HepG2 (cell line): ENCODE data around the gene ABCA13. TPM values are rescaled to one million over a fixed set of nuclear protein-coding genes. Genes with fewer than 3 reads are reported as not detected.

Experiments used
- ATAC-seq: fragments of 200-7000 bp; cut with Tn5 transposase; 3 replicates; pipeline ENCODE4 v1.9.1; 2020; ENCODE audit warnings: mild to moderate bottlenecking, moderate library complexity
- BruUV-seq: library from RNA; stranded (reverse); fragments of 400-500 nt; replicated peaks from 2 replicates; lab custom pipeline; 2021; lab: Mats Ljungman, UMichigan
- CTCF ChIA-PET: fragments of 300-600 bp; formaldehyde crosslinking; extraction: SDS; loops from one replicate; lab custom pipeline; 2021; ENCODE audit warnings: low total read pairs, inconsistent platforms, low intra/inter-chr PET ratio; lab: Yijun Ruan, JAX
- POLR2A ChIA-PET: fragments of 350-600 bp; sonication (Branson Sonifier 250); formaldehyde crosslinking; loops from one replicate; lab custom pipeline; 2020; ENCODE audit warnings: antibody characterized with exemption, inconsistent platforms; lab: Yijun Ruan, JAX
- DNase-seq: peaks from one replicate; pipeline ENCODE4 v3.0.0-alpha.2; 2015; ENCODE audit warnings: low spot score
- FAIRE-seq: peaks from 3 replicates; lab custom pipeline; 2011; peaks lifted over from hg19 to GRCh38; lab: Jason Lieb, UNC
- H2AFZ ChIP-seq: one replicate; pipeline ENCODE4 v1.6.1; 2011; ENCODE audit warnings: low read length, inconsistent platforms
- H3K27ac ChIP-seq: fragments of 300-600 bp; 3 replicates; pipeline ENCODE4 v1.8.0; 2011; ENCODE audit warnings: mixed run types, mild to moderate bottlenecking, mixed read lengths, low read length, inconsistent platforms; ENCODE audit not compliant: insufficient read depth; ENCODE audit errors: extremely low read length
- H3K27me3 ChIP-seq, 2 experiments: fragments of 200-600 bp in 1 of 2; 2 replicates in 1 of 2; 3 replicates in 1 of 2; pipeline versions ENCODE4 v1.6.0 to v1.8.0; 2011; ENCODE audit warnings: low read length in 2 of 2, mild to moderate bottlenecking in 2 of 2, moderate library complexity in 2 of 2, inconsistent platforms in 1 of 2; ENCODE audit not compliant: insufficient read depth in 2 of 2, control insufficient read depth in 1 of 2
- H3K36me3 ChIP-seq, 2 experiments: fragments of 200-600 bp in 1 of 2; replicated peaks in 1 of 2; 2 replicates in 1 of 2; 3 replicates in 1 of 2; pipeline versions ENCODE4 v1.5.1 to v1.8.0; 2011; ENCODE audit warnings: low read length in 2 of 2, inconsistent platforms in 1 of 2; ENCODE audit not compliant: insufficient read depth in 2 of 2, control insufficient read depth in 1 of 2
- H3K4me1 ChIP-seq: 2 replicates; pipeline ENCODE4 v1.5.1; 2012; ENCODE audit warnings: low read length, inconsistent platforms; ENCODE audit not compliant: insufficient read depth
- H3K4me2 ChIP-seq: 2 replicates; pipeline ENCODE4 v1.6.0; 2011; ENCODE audit warnings: low read depth, low read length, inconsistent platforms
- H3K4me3 ChIP-seq, 3 experiments: fragments of 200-600 bp in 1 of 3; sonication (generic), shearing (Covaris generic) in 1 of 3; replicated peaks in 1 of 3; 2 replicates each; pipeline ENCODE4 v1.5.1; 2011 to 2016; ENCODE audit warnings: low read length in 3 of 3, inconsistent platforms in 2 of 3, low read depth in 2 of 3, mild to moderate bottlenecking in 2 of 3, control low read depth in 1 of 3, mixed read lengths in 1 of 3; ENCODE audit not compliant: insufficient read depth in 1 of 3
- H3K79me2 ChIP-seq: one replicate; pipeline ENCODE4 v1.6.1; 2011; ENCODE audit warnings: low read length, inconsistent platforms; ENCODE audit not compliant: insufficient read depth
- H3K9ac ChIP-seq: 2 replicates; pipeline ENCODE4 v1.6.0; 2011; ENCODE audit warnings: mild to moderate bottlenecking, low read depth, low read length, inconsistent platforms; ENCODE audit not compliant: insufficient read depth
- H3K9me3 ChIP-seq: 2 replicates; pipeline ENCODE4 v1.5.1; 2012; ENCODE audit warnings: mild to moderate bottlenecking, low read length
- H4K20me1 ChIP-seq: 2 replicates; pipeline ENCODE4 v1.6.0; 2011; ENCODE audit warnings: inconsistent platforms, mild to moderate bottlenecking, low read length, moderate library complexity; ENCODE audit not compliant: insufficient read depth
- ARNT ChIP-seq: fragments of 450-650 bp; IDR thresholded peaks from 2 replicates; pipeline ENCODE4 v1.6.1; 2017
- ATF7 ChIP-seq, 2 experiments: fragments of 450-650 bp in 1 of 2; sonication (generic) in 1 of 2; formaldehyde crosslinking in 1 of 2; IDR thresholded peaks; 2 replicates each; pipeline versions ENCODE4 v1.4.0 to v1.6.1; 2016 to 2020; ENCODE audit warnings: antibody characterized with exemption in 1 of 2, mild to moderate bottlenecking in 1 of 2, missing genetic modification reagents in 1 of 2
- CC2D1A ChIP-seq: sonication (generic); formaldehyde crosslinking; IDR thresholded peaks from 2 replicates; pipeline ENCODE4 v1.8.1; 2023; ENCODE audit warnings: mild to moderate bottlenecking, missing genetic modification reagents
- CENPBD1 ChIP-seq: sonication (generic); formaldehyde crosslinking; IDR thresholded peaks from 2 replicates; pipeline ENCODE4 v1.8.0; 2022; ENCODE audit warnings: missing genetic modification reagents, low read depth, mild to moderate bottlenecking, borderline replicate concordance
- FOXA1 ChIP-seq, 2 experiments: fragments of 450-650 bp in 1 of 2; sonication (generic) in 1 of 2; formaldehyde crosslinking in 1 of 2; IDR thresholded peaks; 2 replicates each; pipeline versions ENCODE4 v1.4.0 to v1.6.1; 2016 to 2020; ENCODE audit warnings: missing genetic modification reagents in 1 of 2
- GPN1 ChIP-seq: sonication (generic); formaldehyde crosslinking; IDR thresholded peaks from 2 replicates; pipeline ENCODE4 v1.5.1; 2020; ENCODE audit warnings: missing genetic modification reagents, borderline replicate concordance
- GTF3A ChIP-seq: sonication (generic); formaldehyde crosslinking; conservative IDR thresholded peaks from 2 replicates; pipeline ENCODE4 v1.4.0; 2020; ENCODE audit warnings: mild to moderate bottlenecking, missing genetic modification reagents
- HNRNPUL1 ChIP-seq: fragments of 200-400 bp; formaldehyde crosslinking; IDR thresholded peaks from 2 replicates; pipeline ENCODE4 v1.6.1; 2017; ENCODE audit warnings: low read depth, mild to moderate bottlenecking, low read length, moderate library complexity
- JDP2 ChIP-seq: sonication (generic); formaldehyde crosslinking; IDR thresholded peaks from 2 replicates; pipeline ENCODE4 v1.8.1; 2022; ENCODE audit warnings: missing genetic modification reagents, borderline replicate concordance
- MTA3 ChIP-seq: sonication (generic); formaldehyde crosslinking; IDR thresholded peaks from 2 replicates; pipeline ENCODE4 v1.4.0; 2020; ENCODE audit warnings: missing genetic modification reagents
- MTF1 ChIP-seq: sonication (generic); formaldehyde crosslinking; IDR thresholded peaks from 2 replicates; pipeline ENCODE4 v1.5.0; 2020; ENCODE audit warnings: missing genetic modification reagents
- MTF2 ChIP-seq: sonication (generic); formaldehyde crosslinking; IDR thresholded peaks from 2 replicates; pipeline ENCODE4 v1.5.0; 2020; ENCODE audit warnings: missing genetic modification reagents, borderline replicate concordance
- MYNN ChIP-seq: sonication (generic); formaldehyde crosslinking; IDR thresholded peaks from 2 replicates; pipeline ENCODE4 v1.4.0; 2020; ENCODE audit warnings: mild to moderate bottlenecking, low read depth, missing genetic modification reagents
- NR2F6 ChIP-seq, 2 experiments: IDR thresholded peaks; 2 replicates each; pipeline ENCODE4 v1.6.1; 2016; ENCODE audit warnings: antibody characterized with exemption in 1 of 2, mild to moderate bottlenecking in 1 of 2
- PHB2 ChIP-seq: fragments of 450-650 bp; IDR thresholded peaks from 2 replicates; pipeline ENCODE4 v1.6.1; 2018; ENCODE audit not compliant: partially characterized antibody
- PRPF4 ChIP-seq: fragments of 200-400 bp; formaldehyde crosslinking; IDR thresholded peaks from 2 replicates; pipeline ENCODE4 v1.6.1; 2016; ENCODE audit warnings: low read length, low read depth; ENCODE audit not compliant: poor library complexity, severe bottlenecking
- RFXANK ChIP-seq: IDR thresholded peaks from 2 replicates; pipeline ENCODE4 v1.6.1; 2016
- TARDBP ChIP-seq: sonication (generic); formaldehyde crosslinking; IDR thresholded peaks from 2 replicates; pipeline ENCODE4 v1.8.0; 2022; ENCODE audit warnings: mild to moderate bottlenecking, missing genetic modification reagents
- ZBTB38 ChIP-seq: sonication (generic); formaldehyde crosslinking; IDR thresholded peaks from 2 replicates; pipeline ENCODE4 v1.5.1; 2020; ENCODE audit warnings: mild to moderate bottlenecking, missing genetic modification reagents
- ZFP36L2 ChIP-seq: sonication (generic); formaldehyde crosslinking; IDR thresholded peaks from 2 replicates; pipeline ENCODE4 v1.4.0; 2020; ENCODE audit warnings: missing genetic modification reagents
- ZFX ChIP-seq: sonication (generic); formaldehyde crosslinking; IDR thresholded peaks from 2 replicates; pipeline ENCODE4 v1.4.0; 2020; ENCODE audit warnings: mild to moderate bottlenecking, low read depth, missing genetic modification reagents, moderate library complexity
- ZNF260 ChIP-seq: sonication (generic); formaldehyde crosslinking; IDR thresholded peaks from 2 replicates; pipeline ENCODE4 v1.4.0; 2020; ENCODE audit warnings: missing genetic modification reagents, low read depth, mild to moderate bottlenecking, borderline replicate concordance
- ZNF263 ChIP-seq: sonication (generic); formaldehyde crosslinking; IDR thresholded peaks from 2 replicates; pipeline ENCODE4 v1.4.0; 2020; ENCODE audit warnings: missing genetic modification reagents
- ZNF296 ChIP-seq: sonication (generic); formaldehyde crosslinking; conservative IDR thresholded peaks from 2 replicates; pipeline ENCODE4 v1.5.0; 2020; ENCODE audit warnings: mild to moderate bottlenecking, missing genetic modification reagents
- ZNF558 ChIP-seq: sonication (generic); formaldehyde crosslinking; IDR thresholded peaks from 2 replicates; pipeline ENCODE4 v1.9.0; 2022; ENCODE audit warnings: mild to moderate bottlenecking, missing genetic modification reagents, borderline replicate concordance
- ZNF563 ChIP-seq: sonication (generic); formaldehyde crosslinking; IDR thresholded peaks from 2 replicates; pipeline ENCODE4 v1.8.0; 2022; ENCODE audit warnings: mild to moderate bottlenecking, moderate library complexity, missing genetic modification reagents
- WGBS: methylation state at CpG from one replicate; pipeline ENCODE4 v1.1.6; 2017; ENCODE audit warnings: low lambda C conversion rate; 5-methylcytosine and 5-hydroxymethylcytosine counted together
- in situ Hi-C: cut with HindIII; loops from 2 replicates; pipeline ENCODE4 v1.10.0; 2017; ENCODE audit warnings: low pct_unique_long_range_greater_than_20kb; ENCODE audit not compliant: extremely low pct_ligation_motif_present
- intact Hi-C: fragments of 100-400 bp; cut with micrococcal nuclease; formaldehyde crosslinking; loops from one replicate; pipeline ENCODE4 v1.10.0; 2022; ENCODE audit not compliant: unreplicated experiment
- polyA plus RNA-seq, 8 experiments: library from polyadenylated mRNA; depleted of rRNA in 3 of 8; stranded (reverse) in 7 of 8; unstranded in 1 of 8; fragments of >200 nt; fragmentation: Illumina TruSeq in 4 of 8; extraction: Trizol in 4 of 8; gene quantifications; 2 replicates each; pipeline versions ENCODE4 v1.2.1 to v1.2.3, GENCODE V29; 2011 to 2016; ENCODE audit warnings: low read depth in 4 of 8, missing spikeins in 1 of 8, mixed read lengths in 1 of 8; ENCODE audit not compliant: insufficient read depth in 1 of 8
- total RNA-seq, 5 experiments: library from RNA; depleted of rRNA; stranded (reverse); fragments of >200 nt; fragmentation: Illumina TruSeq; extraction: Trizol; gene quantifications; 2 replicates each; pipeline ENCODE4 v1.2.3, GENCODE V29; 2016; ENCODE audit warnings: low read depth in 1 of 5
- TF ChIP-seq, protein P1 (sequence below): sonication (generic); formaldehyde crosslinking; IDR thresholded peaks from 2 replicates; pipeline ENCODE4 v1.8.0; 2022; ENCODE audit warnings: mild to moderate bottlenecking, missing genetic modification reagents

The ABCA13 gene
- total and polyA plus RNA-seq, 2 of the 13 experiments (the other 11 are each of a cell fraction or from before 2014, with no cell fraction given), result 0.03 TPM; not detected in 1

DNA sequence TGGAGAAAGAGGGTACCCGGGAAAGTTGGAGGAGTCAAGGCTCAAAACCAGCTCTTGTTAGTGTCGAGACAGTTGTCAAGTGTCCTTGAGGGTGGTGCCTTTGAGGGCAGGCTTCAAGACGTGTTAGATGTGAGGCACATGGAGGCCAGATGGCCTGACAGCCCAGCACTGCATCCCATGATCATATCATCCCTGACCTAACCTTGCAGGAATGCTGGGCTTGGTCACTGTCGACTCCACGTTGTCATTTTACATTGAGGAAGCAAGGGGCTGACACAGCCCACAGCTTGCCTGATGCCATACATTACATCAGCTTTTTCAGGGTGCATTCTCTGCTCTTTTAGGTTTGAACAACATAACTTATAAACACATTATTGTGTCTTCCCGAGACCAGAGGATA is 114.1 kb downstream of the ABCA13 start (continued):
- TF ChIP-seq TARDBP (CRISPR knock-in tag), result no peak
- TF ChIP-seq JDP2 (CRISPR knock-in tag), result no peak
- TF ChIP-seq ATF7 (IDR thresholded peaks at IDR 0.05), result no peak
- TF ChIP-seq ATF7 (CRISPR knock-in tag; IDR thresholded peaks at IDR 0.05), result no peak
- TF ChIP-seq ARNT, result no peak
- TF ChIP-seq ZNF558 (CRISPR knock-in tag), result no peak
- no peak for TF ChIP-seq MYNN (CRISPR knock-in tag)
- TF ChIP-seq PHB2, result no peak
- no peak for TF ChIP-seq HNRNPUL1
- TF ChIP-seq ZFX (CRISPR knock-in tag), result no peak
- no peak for TF ChIP-seq ZNF263 (CRISPR knock-in tag)

DNA sequence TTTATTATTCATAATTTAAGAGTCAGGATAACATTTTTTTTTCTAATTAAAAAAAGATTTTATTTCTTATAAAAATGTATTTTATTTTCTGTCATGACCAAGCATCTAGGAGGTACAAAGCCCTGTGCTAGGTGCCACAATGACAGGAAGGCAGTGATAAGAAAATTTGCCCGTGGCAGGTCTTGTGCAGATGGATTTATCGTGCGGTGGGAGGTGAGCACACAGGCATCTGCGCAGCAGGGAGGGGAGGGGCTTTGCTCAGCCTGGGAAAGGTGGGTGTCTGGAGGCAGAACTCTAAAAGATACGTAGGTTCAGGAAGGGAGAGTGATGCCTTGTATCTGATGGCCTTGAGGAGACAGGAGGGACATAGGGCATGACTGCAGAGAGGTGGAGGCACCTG is 115.6 kb downstream of the ABCA13 start:
- no peaks in the 10 kb centered on the region for H3K36me3 ChIP-seq
- 43% methylated on average over 5 of the region's 5 CpGs for WGBS
- CTCF ChIA-PET, result no interaction called here
- no peak overlapping the region for H3K27ac ChIP-seq
- no peaks in the 10 kb centered on the region for H3K9me3 ChIP-seq
- no peak overlapping the region for H3K4me3 ChIP-seq
- no peaks in the 10 kb centered on the region for H3K4me1 ChIP-seq
- no peak overlapping the region for H3K9ac ChIP-seq
- H3K4me2 ChIP-seq, result no peak overlapping the region
- no peak for ATAC-seq
- H3K27me3 ChIP-seq, result no peaks in the 10 kb centered on the region
- intact Hi-C loops (no loop called here), in situ Hi-C loops (no loop called here)
- no peaks in the 10 kb centered on the region for H3K79me2 ChIP-seq
- H4K20me1 ChIP-seq, result no peaks in the 10 kb centered on the region
- no peak overlapping the region for H2AFZ ChIP-seq
- BruUV-seq, result no TSS peak
- FAIRE-seq, result no peak
- POLR2A ChIA-PET, result no interaction called here
- DNase-seq, result no peak
- TF ChIP-seq GTF3A (CRISPR knock-in tag) (no peak), MTA3 (CRISPR knock-in tag) (no peak), MTF1 (CRISPR knock-in tag) (no peak), GPN1 (CRISPR knock-in tag) (no peak), ZFP36L2 (CRISPR knock-in tag) (no peak), MTF2 (CRISPR knock-in tag) (no peak), CC2D1A (CRISPR knock-in tag) (no peak), ZNF563 (CRISPR knock-in tag) (no peak), ZNF260 (CRISPR knock-in tag) (no peak), FOXA1 (IDR thresholded peaks at IDR 0.05) (no peak), FOXA1 (CRISPR knock-in tag; IDR thresholded peaks at IDR 0.05) (no peak), RFXANK (CRISPR knock-in tag) (no peak), ZBTB38 (CRISPR knock-in tag) (no peak), NR2F6 (IDR thresholded peaks at IDR 0.05) (no peak), NR2F6 (CRISPR knock-in tag; IDR thresholded peaks at IDR 0.05) (no peak), ZNF296 (no peak), PRPF4 (no peak), CENPBD1 (CRISPR knock-in tag) (no peak)
- TF ChIP-seq, protein P1, sequence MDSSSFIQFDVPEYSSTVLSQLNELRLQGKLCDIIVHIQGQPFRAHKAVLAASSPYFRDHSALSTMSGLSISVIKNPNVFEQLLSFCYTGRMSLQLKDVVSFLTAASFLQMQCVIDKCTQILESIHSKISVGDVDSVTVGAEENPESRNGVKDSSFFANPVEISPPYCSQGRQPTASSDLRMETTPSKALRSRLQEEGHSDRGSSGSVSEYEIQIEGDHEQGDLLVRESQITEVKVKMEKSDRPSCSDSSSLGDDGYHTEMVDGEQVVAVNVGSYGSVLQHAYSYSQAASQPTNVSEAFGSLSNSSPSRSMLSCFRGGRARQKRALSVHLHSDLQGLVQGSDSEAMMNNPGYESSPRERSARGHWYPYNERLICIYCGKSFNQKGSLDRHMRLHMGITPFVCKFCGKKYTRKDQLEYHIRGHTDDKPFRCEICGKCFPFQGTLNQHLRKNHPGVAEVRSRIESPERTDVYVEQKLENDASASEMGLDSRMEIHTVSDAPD (CRISPR knock-in tag), result no peak
